ENCODE results near the gene SLC4A1AP. TPM values are rescaled to one million over a fixed set of nuclear protein-coding genes. Genes with fewer than 3 reads are reported as not detected.

The SLC4A1AP gene
- total RNA-seq, 1 experiment from 2014 or later, result 20.8 TPM

- Mint-ChIP-seq H3K4me3 (no peak overlapping the region), H3K9me3 (no peaks in the 10 kb centered on the region), H3K27me3 (ENCODE audit: low read depth) (peaks cover 8% of the 10 kb centered on the region), H3K4me1 (peaks cover 11 to 18% of the 10 kb centered on the region in 2 experiments), H3K36me3 (ENCODE audit: insufficient read depth in 1 of 3, low read depth in 3 of 3) (no peaks in the 10 kb centered on the region; a peak in 1 of 7 replicates), H3K27ac (no peak overlapping the region; a peak in 1 of 7 replicates)
- no peak overlapping the region for H2AFZ ChIP-seq (ENCODE audit: low read length)
- no peaks in the 10 kb centered on the region for H4K20me1 ChIP-seq (ENCODE audit: control insufficient read depth, insufficient read depth, insufficient read length)
- H3K14ac ChIP-seq (ENCODE audit: insufficient read depth, low read length), result no peak overlapping the region
- no peaks in the 10 kb centered on the region for H3K79me1 ChIP-seq (ENCODE audit: insufficient read depth, low read depth, low read length, poor library complexity, severe bottlenecking)
- no peak overlapping the region for H2BK120ac ChIP-seq (ENCODE audit: low read depth, low read length, poor library complexity, severe bottlenecking)
- no peak overlapping the region for H2BK12ac ChIP-seq (ENCODE audit: insufficient read length, low read depth, low read length)
- no peak overlapping the region for H3T11ph ChIP-seq (ENCODE audit: low read length)
- no peak overlapping the region for H2AK5ac ChIP-seq (ENCODE audit: insufficient read length, low read length)
- no peak overlapping the region for H2BK20ac ChIP-seq (ENCODE audit: low read depth, low read length, poor library complexity, severe bottlenecking)
- peaks cover 12% of the 10 kb centered on the region for H3K23me2 ChIP-seq (ENCODE audit: insufficient read length, low read depth, low read length, poor library complexity, severe bottlenecking)
- H3K9me3 ChIP-seq (ENCODE audit: control insufficient read depth, low read depth, low read length), result no peaks in the 10 kb centered on the region
- no peak for TF ChIP-seq CTCF (conservative IDR thresholded peaks at IDR 0.05)
- H3K27me3 ChIP-seq (ENCODE audit: insufficient read depth, low read length), result no peaks in the 10 kb centered on the region
- H4K91ac ChIP-seq (ENCODE audit: insufficient read length, low read depth, low read length), result no peak overlapping the region
- no peak overlapping the region for H3K4me2 ChIP-seq (ENCODE audit: insufficient read depth, insufficient read length, low read length)
- no peak overlapping the region for H2BK15ac ChIP-seq (ENCODE audit: low read depth, low read length)
- H2BK5ac ChIP-seq (ENCODE audit: insufficient read length, low read length), result no peak overlapping the region
- no peaks in the 10 kb centered on the region for H3K79me2 ChIP-seq (ENCODE audit: insufficient read depth, low read length)
- H3K56ac ChIP-seq (ENCODE audit: insufficient read length, low read depth, low read length), result no peak overlapping the region
- H3K18ac ChIP-seq (ENCODE audit: insufficient read length, low read depth, low read length), result no peak overlapping the region
- no peak overlapping the region for H4K5ac ChIP-seq (ENCODE audit: insufficient read length, low read depth, low read length)
- DNase-seq, result no peak
- H3K23ac ChIP-seq (ENCODE audit: insufficient read length, low read depth, low read length), result no peak overlapping the region
- no peak overlapping the region for H4K8ac ChIP-seq (replicated peaks; ENCODE audit: insufficient read length, low read depth, low read length)
- no CpG with 5 or more reads among the region's 5 CpGs for WGBS (ENCODE audit: extremely low coverage, insufficient read length, low lambda C conversion rate)
- no peak overlapping the region for H3K4ac ChIP-seq (ENCODE audit: low read depth, low read length)
- H3K9ac ChIP-seq (ENCODE audit: extremely low read depth, insufficient read length, low read length), result no peak overlapping the region
- H3K27ac ChIP-seq (ENCODE audit: insufficient read length, low read depth, low read length), result no peak overlapping the region
- peaks cover 4% of the 10 kb centered on the region; the same call in 1 of the 2 replicates for H3K4me1 ChIP-seq (ENCODE audit: insufficient read depth, low read length)
Measured at GRCh38 chr2:27711804-27712203, 48.1 kb downstream of the SLC4A1AP start.

All from H9 (cell line).